Tibial artery (tissue), 4 donors: ENCODE results near the gene LRRC7.

Experiments used
- DNase-seq, 2 donors: peaks; one replicate each; pipeline ENCODE4 v3.0.0-alpha.2; 2019
- H3K27ac ChIP-seq, 2 donors: fragments of 200-600 bp; sonication (generic) in 1 of 2; 1 replicate in 1 of 2; 2 replicates in 1 of 2; pipeline ENCODE4 v1.5.1; 2018 to 2019; ENCODE audit warnings: mild to moderate bottlenecking in 1 of 2
- H3K27me3 ChIP-seq, 2 donors: fragments of 200-600 bp; sonication (generic) in 1 of 2; one replicate each; pipeline versions ENCODE4 v1.5.1 to v1.6.0; 2016 to 2019
- H3K36me3 ChIP-seq, 3 donors: fragments of 200-600 bp; sonication (generic) in 2 of 3; one replicate each; pipeline ENCODE4 v1.5.1; 2016 to 2019; ENCODE audit warnings: mild to moderate bottlenecking in 2 of 3
- H3K4me1 ChIP-seq, 4 donors: fragments of 200-600 bp; sonication (generic) in 2 of 4; 1 replicate in 3 of 4; 2 replicates in 1 of 4; pipeline ENCODE4 v1.5.1; 2016 to 2019
- H3K4me3 ChIP-seq, 2 donors: fragments of 200-600 bp; sonication (generic) in 1 of 2; 1 replicate in 1 of 2; 2 replicates in 1 of 2; pipeline ENCODE4 v1.5.1; 2018 to 2019; ENCODE audit warnings: mild to moderate bottlenecking in 2 of 2
- H3K9me3 ChIP-seq, 3 donors: fragments of 200-600 bp; sonication (generic) in 1 of 3; one replicate each; pipeline ENCODE4 v1.5.1; 2016 to 2019
- CTCF ChIP-seq, 2 experiments: fragments of 200-600 bp in 1 of 2; fragments of 450-650 bp in 1 of 2; IDR thresholded peaks; one replicate each; pipeline ENCODE4 v1.5.1; 2017 to 2019; ENCODE audit warnings: antibody characterized with exemption in 2 of 2, mild to moderate bottlenecking in 1 of 2, moderate library complexity in 1 of 2
- intact Hi-C: fragments of 100-400 bp; cut with DNase I; formaldehyde crosslinking; loops from one replicate; pipeline ENCODE4 v1.15.0; 2023; ENCODE audit warnings: low total_unique reads

Gene LRRC7

GRCh38 chr1:70025052-70025451 lies 457.3 kb downstream of the LRRC7 start:
- intact Hi-C loops: no loop called here
- Histone ChIP-seq H3K27ac (no peak overlapping the region), H3K9me3 (no peaks in the 10 kb centered on the region)

GRCh38 chr1:70025846-70026245 lies 458.1 kb downstream of the LRRC7 start:
- Histone ChIP-seq H3K4me1 (no peaks in the 10 kb centered on the region), H3K4me3 (no peak overlapping the region), H3K27ac (no peak overlapping the region), H3K36me3 (no peaks in the 10 kb centered on the region), H3K27me3 (no peaks in the 10 kb centered on the region), H3K9me3 (no peaks in the 10 kb centered on the region)
- intact Hi-C loops: no loop called here
- DNase-seq: no peak
- TF ChIP-seq CTCF (IDR thresholded peaks at IDR 0.05): no peak

More at GRCh38 chr1:70025052-70025451, 457.3 kb downstream of the LRRC7 start:
- H3K27me3 ChIP-seq: no peaks in the 10 kb centered on the region
- H3K36me3 ChIP-seq: no peaks in the 10 kb centered on the region
- H3K4me3 ChIP-seq: no peak overlapping the region
- DNase-seq: no peak
- no peaks in the 10 kb centered on the region for H3K4me1 ChIP-seq
- TF ChIP-seq CTCF (IDR thresholded peaks at IDR 0.05): no peak

GRCh38 chr1:70033266-70033873 lies 465.6 kb downstream of the LRRC7 start:
- no peak for DNase-seq
- Histone ChIP-seq H3K36me3 (no peaks in the 10 kb centered on the region), H3K27ac (no peak overlapping the region), H3K9me3 (no peaks in the 10 kb centered on the region), H3K4me1 (no peaks in the 10 kb centered on the region), H3K27me3 (no peaks in the 10 kb centered on the region), H3K4me3 (no peak overlapping the region)
- intact Hi-C loops: no loop called here
- no peak for TF ChIP-seq CTCF (IDR thresholded peaks at IDR 0.05)

- Histone ChIP-seq H3K9me3 (no peaks in the 10 kb centered on the region), H3K36me3 (no peaks in the 10 kb centered on the region), H3K27ac (no peak overlapping the region), H3K4me3 (no peak overlapping the region), H3K4me1 (no peaks in the 10 kb centered on the region), H3K27me3 (no peaks in the 10 kb centered on the region)
- no peak for DNase-seq
- no peak for TF ChIP-seq CTCF (IDR thresholded peaks at IDR 0.05)
- intact Hi-C loops: no loop called here
These were observed 466.2 kb downstream of the LRRC7 start for GRCh38 chr1:70033936-70034335.

- no peak for DNase-seq
- Histone ChIP-seq H3K27me3 (no peaks in the 10 kb centered on the region), H3K4me3 (no peak overlapping the region)
These were observed 466.7 kb downstream of the LRRC7 start for GRCh38 chr1:70034403-70034802.

More at GRCh38 chr1:70034403-70034802, 466.7 kb downstream of the LRRC7 start:
- no peak for TF ChIP-seq CTCF (IDR thresholded peaks at IDR 0.05)
- intact Hi-C loops: no loop called here
- H3K27ac ChIP-seq: no peak overlapping the region
- no peaks in the 10 kb centered on the region for H3K4me1 ChIP-seq
- no peaks in the 10 kb centered on the region for H3K9me3 ChIP-seq
- H3K36me3 ChIP-seq: no peaks in the 10 kb centered on the region
